ENCODE results near the gene RAP1GAP2. TPM values are rescaled to one million over a fixed set of nuclear protein-coding genes. Genes with fewer than 3 reads are reported as not detected.

Gene RAP1GAP2
- total RNA-seq, 1 donor from 2014 or later, result 57.2 TPM

GRCh38 chr17:2844416-2844815 lies 48.2 kb downstream of the RAP1GAP2 start:
- DNase-seq (ENCODE audit: missing footprints) (no peak), ATAC-seq (no peak)
- intact Hi-C loops (cut with DNase I), result no loop called here

GRCh38 chr17:2847381-2848333 lies 51.4 kb downstream of the RAP1GAP2 start:
- ATAC-seq, result no peak

GRCh38 chr17:2849327-2849670 lies 53.1 kb downstream of the RAP1GAP2 start:
- DNase-seq (ENCODE audit: missing footprints) (no peak), ATAC-seq (no peak)
- intact Hi-C loops (cut with DNase I), result loop anchor here (2.0 kb wide), 1 partner anchor 82 kb away; no protein-coding TSS in a partner anchor

More at GRCh38 chr17:2847381-2848333, 51.4 kb downstream of the RAP1GAP2 start:
- intact Hi-C loops (cut with DNase I), result loop anchor here (2.0 kb wide), 1 partner anchor 83 kb away; no protein-coding TSS in a partner anchor
- DNase-seq (ENCODE audit: missing footprints), result no peak

- DNase-seq (ENCODE audit: missing footprints), result no peak
- intact Hi-C loops (cut with DNase I), result no loop called here
- no peak for ATAC-seq
Measured at GRCh38 chr17:2850991-2851390, 54.8 kb downstream of the RAP1GAP2 start.

GRCh38 chr17:2851615-2852014 lies 55.4 kb downstream of the RAP1GAP2 start:
- DNase-seq (ENCODE audit: missing footprints) (no peak), ATAC-seq (no peak)
- intact Hi-C loops (cut with DNase I), result loop anchor here (2.0 kb wide), 1 partner anchor 153 kb away; no protein-coding TSS in a partner anchor

- DNase-seq (ENCODE audit: missing footprints) (no peak), ATAC-seq (no peak)
- intact Hi-C loops (cut with DNase I), result loop anchor here (2.0 kb wide), 1 partner anchor 153 kb away; no protein-coding TSS in a partner anchor
Measured at GRCh38 chr17:2852221-2852620, 56.0 kb downstream of the RAP1GAP2 start.

- DNase-seq (ENCODE audit: missing footprints) (no peak), ATAC-seq (no peak)
- intact Hi-C loops (cut with DNase I), result loop anchor here (2.0 kb wide), 1 partner anchor 152 kb away; no protein-coding TSS in a partner anchor
Measured at GRCh38 chr17:2852729-2853282, 56.6 kb downstream of the RAP1GAP2 start.

- peak; percentile 62 for ATAC-seq
- intact Hi-C loops (cut with DNase I), result loop anchor here (2.0 kb wide), 2 partner anchors 47 to 151 kb away; no protein-coding TSS in a partner anchor
- DNase-seq (ENCODE audit: missing footprints), result peak; percentile 79
Measured at GRCh38 chr17:2853283-2854142, 57.3 kb downstream of the RAP1GAP2 start.

- ATAC-seq, result peak; percentile 36
- intact Hi-C loops (cut with DNase I), result loop anchor here (2.0 kb wide), 1 partner anchor 46 kb away; no protein-coding TSS in a partner anchor
- DNase-seq (ENCODE audit: missing footprints), result no peak
Measured at GRCh38 chr17:2854143-2855055, 58.2 kb downstream of the RAP1GAP2 start.

- DNase-seq (ENCODE audit: missing footprints) (no peak), ATAC-seq (no peak)
- intact Hi-C loops (cut with DNase I), result loop anchor here (2.0 kb wide), 1 partner anchor 46 kb away; no protein-coding TSS in a partner anchor
Measured at GRCh38 chr17:2855063-2855600, 58.9 kb downstream of the RAP1GAP2 start.

GRCh38 chr17:2856727-2857126 lies 60.5 kb downstream of the RAP1GAP2 start:
- ATAC-seq, result no peak
- DNase-seq (ENCODE audit: missing footprints), result no peak
- intact Hi-C loops (cut with DNase I), result no loop called here

GRCh38 chr17:2860045-2860444 lies 63.8 kb downstream of the RAP1GAP2 start:
- DNase-seq (ENCODE audit: missing footprints) (no peak), ATAC-seq (no peak)
- intact Hi-C loops (cut with DNase I), result no loop called here

- intact Hi-C loops (cut with DNase I), result no loop called here
- DNase-seq (ENCODE audit: missing footprints), result no peak
- no peak for ATAC-seq
Measured at GRCh38 chr17:2860883-2861282, 64.6 kb downstream of the RAP1GAP2 start.

- intact Hi-C loops (cut with DNase I), result no loop called here
- DNase-seq (ENCODE audit: missing footprints) (no peak), ATAC-seq (no peak)
Measured at GRCh38 chr17:2862197-2862596, 66.0 kb downstream of the RAP1GAP2 start.

- DNase-seq (ENCODE audit: missing footprints) (no peak), ATAC-seq (peak; percentile 73)
- intact Hi-C loops (cut with DNase I), result no loop called here
Measured at GRCh38 chr17:2863204-2863603, 67.0 kb downstream of the RAP1GAP2 start.

- ATAC-seq (no peak), DNase-seq (ENCODE audit: missing footprints) (no peak)
- intact Hi-C loops (cut with DNase I), result no loop called here
Measured at GRCh38 chr17:2865228-2865627, 69.0 kb downstream of the RAP1GAP2 start.
